PFSK-1 (cell line): ENCODE data around the gene S100A1.

Source experiments
- POLR2AphosphoS5 ChIP-seq: IDR thresholded peaks from 2 replicates; pipeline ENCODE4 v1.6.1; 2012; ENCODE audit warnings: low read depth, mild to moderate bottlenecking, control low read depth, low read length, moderate library complexity
- REST ChIP-seq, 2 experiments: IDR thresholded peaks; 2 replicates each; pipeline versions ENCODE4 v1.6.1 to v1.8.0; 2011 to 2012; ENCODE audit warnings: low read depth in 2 of 2, low read length in 2 of 2, control low read depth in 1 of 2, inconsistent platforms in 1 of 2, mild to moderate bottlenecking in 1 of 2, moderate library complexity in 1 of 2; ENCODE audit not compliant: insufficient read depth in 1 of 2

- peak; percentile 96 for TF ChIP-seq POLR2AphosphoS5
- 0 out of 4 replicates have a peak, but pooled peaks of 1 of the 2 experiments have one; percentile 4 for TF ChIP-seq REST (IDR thresholded peaks at IDR 0.05; ENCODE audit: insufficient read depth in 1 of 2, low read depth in 2 of 2, low read length in 2 of 2)
Observed at GRCh38 chr1:153670859-153671627, 42.8 kb downstream of the S100A1 start, which contains the start of gene ILF2.
